Bronchial epithelial cell (primary cell): ENCODE data around the gene KIRREL1. TPM values are rescaled to one million over a fixed set of nuclear protein-coding genes. Genes with fewer than 3 reads are reported as not detected.

Source experiments
- DNase-seq: peaks from one replicate; pipeline ENCODE4 v3.0.0-alpha.2; 2010; ENCODE audit warnings: low read depth
- FAIRE-seq: peaks from 2 replicates; lab custom pipeline; 2011; peaks lifted over from hg19 to GRCh38; lab: Jason Lieb, UNC
- H3K27me3 ChIP-seq: 2 replicates; pipeline ENCODE4 v1.5.1; 2011; ENCODE audit warnings: low read length; ENCODE audit not compliant: control insufficient read depth, insufficient read depth
- H3K36me3 ChIP-seq: 2 replicates; pipeline ENCODE4 v1.5.1; 2011; ENCODE audit warnings: low read length; ENCODE audit not compliant: control insufficient read depth, insufficient read depth
- H3K4me3 ChIP-seq: 2 replicates; pipeline ENCODE4 v1.5.1; 2011; ENCODE audit warnings: mild to moderate bottlenecking, low read depth, low read length, control low read depth
- total RNA-seq: library from RNA; depleted of rRNA; stranded (reverse); fragments of >200 nt; gene quantifications from 2 replicates; pipeline ENCODE4 v1.2.1, GENCODE V29; 2014
- TF ChIP-seq, protein P1 (sequence below): IDR thresholded peaks from 2 replicates; pipeline ENCODE4 v1.5.1; 2011; ENCODE audit warnings: mild to moderate bottlenecking, moderate library complexity, low read length, control low read depth, inconsistent platforms; ENCODE audit not compliant: insufficient read depth, severe bottlenecking

KIRREL1 gene
- total RNA-seq, 1 donor from 2014 or later = 24.2 TPM

GRCh38 chr1:158078569-158079080 lies 85.2 kb downstream of the KIRREL1 start:
- Histone ChIP-seq H3K36me3 (peaks cover 19% of the 10 kb centered on the region), H3K4me3 (no peak overlapping the region), H3K27me3 (no peaks in the 10 kb centered on the region)
- TF ChIP-seq, protein P1, sequence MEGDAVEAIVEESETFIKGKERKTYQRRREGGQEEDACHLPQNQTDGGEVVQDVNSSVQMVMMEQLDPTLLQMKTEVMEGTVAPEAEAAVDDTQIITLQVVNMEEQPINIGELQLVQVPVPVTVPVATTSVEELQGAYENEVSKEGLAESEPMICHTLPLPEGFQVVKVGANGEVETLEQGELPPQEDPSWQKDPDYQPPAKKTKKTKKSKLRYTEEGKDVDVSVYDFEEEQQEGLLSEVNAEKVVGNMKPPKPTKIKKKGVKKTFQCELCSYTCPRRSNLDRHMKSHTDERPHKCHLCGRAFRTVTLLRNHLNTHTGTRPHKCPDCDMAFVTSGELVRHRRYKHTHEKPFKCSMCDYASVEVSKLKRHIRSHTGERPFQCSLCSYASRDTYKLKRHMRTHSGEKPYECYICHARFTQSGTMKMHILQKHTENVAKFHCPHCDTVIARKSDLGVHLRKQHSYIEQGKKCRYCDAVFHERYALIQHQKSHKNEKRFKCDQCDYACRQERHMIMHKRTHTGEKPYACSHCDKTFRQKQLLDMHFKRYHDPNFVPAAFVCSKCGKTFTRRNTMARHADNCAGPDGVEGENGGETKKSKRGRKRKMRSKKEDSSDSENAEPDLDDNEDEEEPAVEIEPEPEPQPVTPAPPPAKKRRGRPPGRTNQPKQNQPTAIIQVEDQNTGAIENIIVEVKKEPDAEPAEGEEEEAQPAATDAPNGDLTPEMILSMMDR = no peak
- FAIRE-seq = no peak
- DNase-seq = no peak

GRCh38 chr1:158080066-158080465 lies 86.6 kb downstream of the KIRREL1 start:
- peaks cover 18% of the 10 kb centered on the region for H3K36me3 ChIP-seq
- FAIRE-seq (no peak), DNase-seq (no peak)
- H3K4me3 ChIP-seq = no peak overlapping the region
- H3K27me3 ChIP-seq = no peaks in the 10 kb centered on the region
- TF ChIP-seq, protein P1 = no peak

DNA sequence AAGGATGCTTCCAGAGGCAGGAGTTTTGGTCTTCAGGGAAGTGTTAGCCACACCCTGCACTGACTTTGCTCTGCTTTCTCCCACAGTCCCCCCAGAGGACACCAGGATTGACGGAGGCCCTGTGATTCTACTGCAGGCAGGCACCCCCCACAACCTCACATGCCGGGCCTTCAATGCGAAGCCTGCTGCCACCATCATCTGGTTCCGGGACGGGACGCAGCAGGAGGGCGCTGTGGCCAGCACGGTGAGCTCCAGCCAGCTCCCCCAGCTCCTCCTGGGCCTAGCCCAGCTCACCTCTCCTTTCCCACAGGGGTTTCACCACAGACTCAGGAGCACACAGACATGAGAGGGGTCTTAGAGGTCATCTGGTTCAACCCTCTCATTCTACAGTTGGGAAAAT lies 90.9 kb downstream of the KIRREL1 start:
- Histone ChIP-seq H3K36me3 (peaks cover 28% of the 10 kb centered on the region), H3K4me3 (no peak overlapping the region), H3K27me3 (no peaks in the 10 kb centered on the region)
- DNase-seq (no peak), FAIRE-seq (no peak)
- TF ChIP-seq, protein P1 = no peak

DNA sequence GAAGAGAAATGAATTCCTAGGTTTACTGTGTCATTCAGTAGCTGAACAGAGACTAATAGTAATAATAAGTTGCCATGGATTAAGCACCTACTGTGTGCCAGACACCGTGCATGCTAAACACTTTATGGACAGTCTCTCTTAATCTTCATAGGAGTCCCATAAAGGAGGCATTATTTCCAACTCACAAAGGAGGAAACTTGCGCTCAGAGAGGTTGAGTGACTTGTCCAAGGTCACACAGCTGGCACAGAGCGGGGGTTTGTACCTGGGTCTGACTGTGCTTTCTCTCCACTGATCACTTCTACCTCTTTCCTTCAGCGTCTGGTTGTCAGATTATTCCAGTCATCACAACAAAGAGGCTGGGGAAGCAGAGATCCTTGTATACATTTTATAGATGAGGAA lies 91.3 kb downstream of the KIRREL1 start:
- Histone ChIP-seq H3K4me3 (no peak overlapping the region), H3K27me3 (no peaks in the 10 kb centered on the region), H3K36me3 (peaks cover 31% of the 10 kb centered on the region)
- TF ChIP-seq, protein P1 = no peak
- DNase-seq = no peak
- no peak for FAIRE-seq

GRCh38 chr1:158087320-158087927 lies 94.0 kb downstream of the KIRREL1 start:
- peaks cover 32% of the 10 kb centered on the region for H3K36me3 ChIP-seq
- FAIRE-seq = no peak
- no peak overlapping the region for H3K4me3 ChIP-seq
- peak; percentile 61 for DNase-seq
- no peaks in the 10 kb centered on the region for H3K27me3 ChIP-seq
- TF ChIP-seq, protein P1 = peak; percentile 93

GRCh38 chr1:158089476-158089875 lies 96.0 kb downstream of the KIRREL1 start:
- TF ChIP-seq, protein P1 = no peak
- no peak overlapping the region for H3K4me3 ChIP-seq
- no peaks in the 10 kb centered on the region for H3K27me3 ChIP-seq
- peaks cover 36% of the 10 kb centered on the region for H3K36me3 ChIP-seq
- DNase-seq (no peak), FAIRE-seq (no peak)
